Measurements from ENCODE around the gene FAM117B. TPM values are rescaled to one million over a fixed set of nuclear protein-coding genes. Genes with fewer than 3 reads are reported as not detected.
A peak's percentile ranks its signal among the peaks of the same experiment; 100 is the strongest.

FAM117B gene
- total RNA-seq, 2 experiments from 2014 or later, result 46.8 to 50.4 TPM

DNA sequence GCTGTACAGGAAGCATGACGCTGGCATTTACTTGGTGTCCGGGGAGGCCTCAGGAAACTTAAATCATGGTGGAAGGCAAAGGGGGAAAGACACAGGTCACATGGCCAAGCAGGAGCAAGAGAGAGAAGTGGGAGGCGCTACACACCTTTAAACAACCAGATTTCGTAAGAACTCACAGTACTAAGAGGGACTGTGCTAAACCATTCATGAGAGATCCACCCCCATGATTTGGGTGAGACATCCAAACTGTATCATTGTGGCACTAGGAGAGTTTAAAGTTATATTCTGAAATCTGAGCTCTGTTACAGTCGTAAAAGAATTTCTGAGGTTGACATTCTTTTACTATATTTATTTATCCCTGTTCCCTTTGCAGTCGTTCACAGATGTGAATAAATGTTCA, 120.2 kb downstream of the FAM117B start:
- ATAC-seq (ENCODE audit: poor library complexity) (no peak), DNase-seq (no peak)
- Histone ChIP-seq H3K9me3 (ENCODE audit: control insufficient read depth in 1 of 2, insufficient read depth in 1 of 2, low read length in 2 of 2) (no peaks in the 10 kb centered on the region), H3K27me3 (ENCODE audit: control insufficient read depth in 1 of 2, insufficient read depth in 2 of 2, low read length in 2 of 2) (no peaks in the 10 kb centered on the region), H3K36me3 (ENCODE audit: insufficient read depth, low read length) (peaks cover 25% of the 10 kb centered on the region), H3K27ac (ENCODE audit: low read depth in 1 of 2, low read length in 2 of 2) (no peak overlapping the region), H3K4me1 (ENCODE audit: insufficient read depth, low read length) (peaks cover 7% of the 10 kb centered on the region), H3K4me3 (ENCODE audit: low read length) (no peak overlapping the region)
- CTCF ChIA-PET, result no interaction called here
- Mint-ChIP-seq H3K27ac (no peak overlapping the region), H3K9me3 (no peaks in the 10 kb centered on the region), H3K27me3 (no peaks in the 10 kb centered on the region), H3K4me1 (ENCODE audit: low read depth) (peaks cover 54% of the 10 kb centered on the region), H3K4me3 (no peak overlapping the region), H3K36me3 (ENCODE audit: low read depth) (peaks cover 83% of the 10 kb centered on the region)
- intact Hi-C loops (cut with DNase I, micrococcal nuclease), result loop anchor here (5.0 kb wide), 2 partner anchors 118 to 168 kb away; no protein-coding TSS in a partner anchor
- POLR2A ChIA-PET, result no interaction called here
- TF ChIP-seq, protein P1, sequence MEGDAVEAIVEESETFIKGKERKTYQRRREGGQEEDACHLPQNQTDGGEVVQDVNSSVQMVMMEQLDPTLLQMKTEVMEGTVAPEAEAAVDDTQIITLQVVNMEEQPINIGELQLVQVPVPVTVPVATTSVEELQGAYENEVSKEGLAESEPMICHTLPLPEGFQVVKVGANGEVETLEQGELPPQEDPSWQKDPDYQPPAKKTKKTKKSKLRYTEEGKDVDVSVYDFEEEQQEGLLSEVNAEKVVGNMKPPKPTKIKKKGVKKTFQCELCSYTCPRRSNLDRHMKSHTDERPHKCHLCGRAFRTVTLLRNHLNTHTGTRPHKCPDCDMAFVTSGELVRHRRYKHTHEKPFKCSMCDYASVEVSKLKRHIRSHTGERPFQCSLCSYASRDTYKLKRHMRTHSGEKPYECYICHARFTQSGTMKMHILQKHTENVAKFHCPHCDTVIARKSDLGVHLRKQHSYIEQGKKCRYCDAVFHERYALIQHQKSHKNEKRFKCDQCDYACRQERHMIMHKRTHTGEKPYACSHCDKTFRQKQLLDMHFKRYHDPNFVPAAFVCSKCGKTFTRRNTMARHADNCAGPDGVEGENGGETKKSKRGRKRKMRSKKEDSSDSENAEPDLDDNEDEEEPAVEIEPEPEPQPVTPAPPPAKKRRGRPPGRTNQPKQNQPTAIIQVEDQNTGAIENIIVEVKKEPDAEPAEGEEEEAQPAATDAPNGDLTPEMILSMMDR (IDR thresholded peaks at IDR 0.05), result no peak

DNA sequence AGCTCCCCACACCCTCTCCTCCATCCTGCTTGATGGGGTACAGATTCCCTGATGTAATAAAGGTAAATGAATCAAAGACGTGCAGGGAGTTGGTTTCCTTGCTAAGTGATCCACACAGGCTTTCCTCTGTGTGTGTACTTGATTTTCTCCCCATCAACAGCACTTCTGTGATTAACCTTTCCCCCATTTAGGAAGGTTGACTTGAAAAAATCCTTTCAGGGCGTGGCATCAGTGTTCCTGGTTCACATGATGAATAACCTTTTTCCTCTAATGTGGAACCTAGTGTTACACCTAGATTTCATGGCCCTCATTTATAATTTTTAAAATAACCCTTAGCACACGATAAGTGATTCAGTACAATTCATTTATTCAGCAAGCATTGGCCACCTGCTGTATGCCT, 121.8 kb downstream of the FAM117B start:
- no peaks in the 10 kb centered on the region for H3K27me3 Mint-ChIP-seq
- Histone ChIP-seq H3K36me3 (ENCODE audit: insufficient read depth, low read length) (peaks cover 34% of the 10 kb centered on the region), H3K27ac (ENCODE audit: low read depth in 1 of 2, low read length in 2 of 2) (no peak overlapping the region), H3K9me3 (ENCODE audit: control insufficient read depth in 1 of 2, insufficient read depth in 1 of 2, low read length in 2 of 2) (no peaks in the 10 kb centered on the region), H3K27me3 (ENCODE audit: control insufficient read depth in 1 of 2, insufficient read depth in 2 of 2, low read length in 2 of 2) (no peaks in the 10 kb centered on the region), H3K4me3 (ENCODE audit: low read length) (no peak overlapping the region), H3K4me1 (ENCODE audit: insufficient read depth, low read length) (peaks cover 4% of the 10 kb centered on the region)
- POLR2A ChIA-PET, result interaction anchor here (0.9 kb wide), 1 partner anchor 121 kb away, joined by 3 read pairs; no protein-coding TSS in a partner anchor
- DNase-seq, result no peak
- CTCF ChIA-PET, result no interaction called here
- ATAC-seq (ENCODE audit: poor library complexity), result no peak
- intact Hi-C loops (cut with DNase I, micrococcal nuclease), result loop anchor here in 1 of 2 experiments (5.0 kb wide), 1 partner anchor 169 kb away; no protein-coding TSS in a partner anchor
- peaks cover 54% of the 10 kb centered on the region for H3K4me1 Mint-ChIP-seq (ENCODE audit: low read depth)
- H3K4me3 Mint-ChIP-seq, result no peak overlapping the region
- H3K9me3 Mint-ChIP-seq, result no peaks in the 10 kb centered on the region
- peaks cover 87% of the 10 kb centered on the region for H3K36me3 Mint-ChIP-seq (ENCODE audit: low read depth)
- TF ChIP-seq, protein P1 (IDR thresholded peaks at IDR 0.05), result no peak
- H3K27ac Mint-ChIP-seq, result peak overlapping the region; percentile 51

DNA sequence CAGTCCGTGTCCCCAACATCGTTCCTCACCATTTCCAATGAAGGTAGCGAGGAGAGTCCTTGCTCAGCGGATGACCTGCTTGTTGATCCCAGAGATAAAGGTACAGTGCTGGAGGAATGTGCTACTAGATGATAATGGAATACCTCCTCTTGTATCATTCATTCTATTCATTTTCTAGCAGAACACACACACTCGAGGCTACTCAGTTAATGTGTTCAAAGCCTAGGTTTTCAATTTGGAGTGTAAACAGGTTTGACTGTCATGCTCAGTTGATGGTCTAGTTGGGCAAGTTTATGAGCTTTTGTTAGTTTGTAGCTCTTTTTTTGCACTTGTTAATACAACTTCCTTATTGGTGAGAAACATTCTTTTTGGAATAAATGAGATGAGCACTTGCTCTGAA, 122.6 kb downstream of the FAM117B start:
- TF ChIP-seq, protein P1 (IDR thresholded peaks at IDR 0.05), result no peak
- no peaks in the 10 kb centered on the region for H3K9me3 Mint-ChIP-seq
- Histone ChIP-seq H3K27me3 (ENCODE audit: control insufficient read depth in 1 of 2, insufficient read depth in 2 of 2, low read length in 2 of 2) (no peaks in the 10 kb centered on the region), H3K4me3 (ENCODE audit: low read length) (no peak overlapping the region), H3K36me3 (ENCODE audit: insufficient read depth, low read length) (peaks cover 34% of the 10 kb centered on the region), H3K9me3 (ENCODE audit: control insufficient read depth in 1 of 2, insufficient read depth in 1 of 2, low read length in 2 of 2) (no peaks in the 10 kb centered on the region), H3K4me1 (ENCODE audit: insufficient read depth, low read length) (peaks cover 4% of the 10 kb centered on the region), H3K27ac (ENCODE audit: low read depth in 1 of 2, low read length in 2 of 2) (no peak overlapping the region)
- intact Hi-C loops (cut with DNase I, micrococcal nuclease), result loop anchor here in 1 of 2 experiments (5.0 kb wide), 1 partner anchor 170 kb away; no protein-coding TSS in a partner anchor
- H3K27me3 Mint-ChIP-seq, result no peaks in the 10 kb centered on the region
- peaks cover 86% of the 10 kb centered on the region for H3K36me3 Mint-ChIP-seq (ENCODE audit: low read depth)
- ChIA-PET POLR2A (interaction anchor here (1.4 kb wide), 1 partner anchor 122 kb away, joined by 4 read pairs; the partner anchor contains the start of gene FAM117B), CTCF (no interaction called here)
- no peak overlapping the region for H3K4me3 Mint-ChIP-seq
- H3K4me1 Mint-ChIP-seq (ENCODE audit: low read depth), result peaks cover 53% of the 10 kb centered on the region
- DNase-seq (no peak), ATAC-seq (ENCODE audit: poor library complexity) (no peak)
- peak overlapping the region; percentile 60 for H3K27ac Mint-ChIP-seq
